Measurements from ENCODE around the gene RIPOR1.

RIPOR1 gene

DNA sequence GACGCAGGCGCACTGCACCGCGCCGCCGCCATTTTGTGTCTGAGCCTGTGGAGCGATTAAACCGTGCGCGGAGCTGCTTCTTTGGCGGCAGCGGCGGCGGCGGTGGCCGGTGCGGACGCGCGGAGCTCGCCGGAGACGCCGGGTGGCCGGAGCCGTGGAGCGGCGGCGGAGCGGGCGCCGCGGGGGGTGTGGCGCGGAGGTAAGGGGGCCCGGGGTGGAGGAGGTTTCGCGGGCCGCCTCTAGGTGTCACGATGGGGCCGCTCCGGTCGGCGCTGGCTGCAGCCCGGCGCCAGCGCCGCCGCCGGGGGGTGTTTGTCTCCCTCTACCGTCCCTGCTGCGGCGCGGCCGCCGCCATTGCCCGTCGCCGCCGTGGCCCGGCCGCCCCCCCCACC, 33.9 kb downstream of the RIPOR1 start, which contains the start of gene CTCF:
Gene CTCF, plus strand, starts transcription at position 1 of the 392 bp plus-strand sequence. CDS start 48,307 bp downstream, outside the sequence.
- DNase-seq (ENCODE audit: extremely low read depth, low read depth) = peak; percentile 68

DNA sequence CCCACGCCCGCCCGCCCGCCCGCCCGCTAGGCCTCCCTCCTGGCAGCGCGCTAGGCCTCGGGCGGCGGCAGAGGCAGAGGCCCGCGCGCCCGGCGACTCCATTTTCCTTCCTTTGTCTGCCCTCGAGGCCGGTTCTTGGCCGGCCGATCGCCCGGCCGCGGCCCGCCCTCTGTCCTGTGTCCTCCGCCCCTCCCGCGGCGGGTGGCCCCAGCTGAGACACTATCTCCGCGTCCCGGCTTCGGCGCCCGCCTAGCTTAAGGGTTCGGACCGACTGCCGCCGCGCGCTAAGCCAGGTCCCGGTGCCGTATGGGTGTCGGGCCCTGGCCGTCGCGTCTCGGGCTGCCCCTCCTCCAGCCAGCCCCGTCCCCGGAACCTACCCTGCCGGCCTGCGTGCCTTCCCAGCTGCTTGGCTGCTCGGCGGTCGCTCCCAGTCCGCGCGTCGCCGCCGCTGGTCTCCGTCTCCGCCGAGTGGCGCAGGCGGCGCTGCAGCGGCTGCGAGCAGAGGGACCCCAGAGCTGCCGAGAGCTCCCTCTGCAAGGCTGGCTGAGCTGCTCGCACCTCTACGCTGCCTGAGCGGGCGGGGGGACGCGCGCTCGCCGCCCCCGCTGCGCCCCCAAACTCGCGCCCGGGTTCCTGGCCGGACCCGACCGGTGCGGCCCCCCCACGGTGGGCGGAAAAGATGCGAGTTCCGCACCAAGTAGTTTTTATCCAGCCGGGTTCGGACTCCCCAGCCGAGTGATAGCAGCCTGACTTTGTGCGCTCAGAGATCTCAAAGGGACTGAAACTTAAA, 34.5 kb downstream of the RIPOR1 start:
- DNase-seq (ENCODE audit: extremely low read depth, low read depth) = no peak
- TF ChIP-seq, protein P1, sequence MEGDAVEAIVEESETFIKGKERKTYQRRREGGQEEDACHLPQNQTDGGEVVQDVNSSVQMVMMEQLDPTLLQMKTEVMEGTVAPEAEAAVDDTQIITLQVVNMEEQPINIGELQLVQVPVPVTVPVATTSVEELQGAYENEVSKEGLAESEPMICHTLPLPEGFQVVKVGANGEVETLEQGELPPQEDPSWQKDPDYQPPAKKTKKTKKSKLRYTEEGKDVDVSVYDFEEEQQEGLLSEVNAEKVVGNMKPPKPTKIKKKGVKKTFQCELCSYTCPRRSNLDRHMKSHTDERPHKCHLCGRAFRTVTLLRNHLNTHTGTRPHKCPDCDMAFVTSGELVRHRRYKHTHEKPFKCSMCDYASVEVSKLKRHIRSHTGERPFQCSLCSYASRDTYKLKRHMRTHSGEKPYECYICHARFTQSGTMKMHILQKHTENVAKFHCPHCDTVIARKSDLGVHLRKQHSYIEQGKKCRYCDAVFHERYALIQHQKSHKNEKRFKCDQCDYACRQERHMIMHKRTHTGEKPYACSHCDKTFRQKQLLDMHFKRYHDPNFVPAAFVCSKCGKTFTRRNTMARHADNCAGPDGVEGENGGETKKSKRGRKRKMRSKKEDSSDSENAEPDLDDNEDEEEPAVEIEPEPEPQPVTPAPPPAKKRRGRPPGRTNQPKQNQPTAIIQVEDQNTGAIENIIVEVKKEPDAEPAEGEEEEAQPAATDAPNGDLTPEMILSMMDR (IDR thresholded peaks at IDR 0.05; ENCODE audit: low read depth, low read length) = no peak; the same call in none of the 2 replicates

More for the DNA sequence above, 33.9 kb downstream of the RIPOR1 start, which contains the start of gene CTCF:
- TF ChIP-seq, protein P1 (IDR thresholded peaks at IDR 0.05; ENCODE audit: low read depth, low read length) = peak; percentile 31; the same call in 1 of the 2 replicates

DNA sequence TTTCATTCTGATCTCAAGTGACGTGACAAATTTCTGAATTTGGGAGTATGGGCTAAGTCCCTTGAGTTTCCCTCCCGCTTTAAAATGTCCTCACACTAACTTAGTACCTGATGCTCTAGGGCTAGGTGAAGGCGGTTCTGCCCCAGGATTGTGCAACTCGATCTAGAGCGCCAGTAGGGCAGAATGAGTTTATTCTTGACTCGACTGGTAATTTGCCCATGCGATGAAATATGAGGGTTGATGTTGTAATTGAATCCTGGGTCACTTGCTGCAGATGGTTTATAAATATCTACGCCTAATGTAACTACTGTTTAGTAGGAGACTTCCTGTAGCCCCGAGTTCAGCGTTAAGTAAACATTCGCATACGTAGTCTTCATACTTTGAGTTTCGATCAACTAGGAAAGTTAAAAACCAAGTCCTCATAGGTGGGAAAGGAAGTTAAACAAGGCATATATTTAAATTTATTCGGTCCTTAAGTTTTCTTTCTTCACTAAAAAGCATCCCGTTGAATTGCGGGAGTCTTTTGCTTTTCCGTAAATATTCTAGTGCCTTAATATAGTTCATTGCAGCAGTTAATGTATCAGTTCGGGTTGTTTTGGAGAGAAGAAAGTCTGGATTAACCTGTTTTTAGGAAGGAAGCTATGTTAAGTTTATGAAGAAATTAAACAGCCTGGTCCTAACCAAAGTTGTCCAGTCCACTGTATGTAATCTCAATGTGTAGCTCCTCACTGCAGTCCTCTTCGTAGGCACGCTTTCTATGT, 35.3 kb downstream of the RIPOR1 start:
- TF ChIP-seq, protein P1 (IDR thresholded peaks at IDR 0.05; ENCODE audit: low read depth, low read length) = no peak
- DNase-seq (ENCODE audit: extremely low read depth, low read depth) = peak; percentile 66

DNA sequence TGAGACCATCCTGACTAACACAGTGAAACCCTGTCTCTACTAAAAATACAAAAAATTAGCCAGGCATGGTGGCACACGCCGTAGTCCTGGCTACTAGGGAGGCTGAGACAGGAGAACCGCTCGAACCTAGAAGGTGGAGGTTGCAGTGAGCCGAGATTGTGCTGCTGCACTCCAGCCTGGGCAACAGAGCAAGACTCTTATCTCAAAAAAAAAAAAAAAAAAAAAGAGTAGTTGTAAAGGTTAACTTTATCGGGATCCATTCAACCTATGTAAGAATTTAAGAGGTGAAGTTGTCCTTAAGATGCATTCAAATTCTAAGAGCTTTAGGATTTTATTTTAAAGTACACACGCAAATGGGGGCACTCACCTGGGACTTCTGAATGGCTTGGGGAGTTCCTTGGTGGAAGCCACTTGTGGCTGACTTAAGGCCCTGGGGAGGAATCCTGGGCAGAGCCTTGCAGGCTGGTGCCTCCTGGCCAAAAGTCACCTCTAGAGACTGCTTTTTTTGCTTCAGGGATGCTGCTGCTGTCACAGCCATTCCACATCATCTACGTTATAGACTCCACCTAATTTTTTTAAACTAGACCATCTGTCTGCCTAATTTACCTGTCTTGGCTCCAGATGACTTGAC, 37.0 kb downstream of the RIPOR1 start:
- TF ChIP-seq, protein P1 (IDR thresholded peaks at IDR 0.05; ENCODE audit: low read depth, low read length) = no peak
- DNase-seq (ENCODE audit: extremely low read depth, low read depth) = no peak

DNA sequence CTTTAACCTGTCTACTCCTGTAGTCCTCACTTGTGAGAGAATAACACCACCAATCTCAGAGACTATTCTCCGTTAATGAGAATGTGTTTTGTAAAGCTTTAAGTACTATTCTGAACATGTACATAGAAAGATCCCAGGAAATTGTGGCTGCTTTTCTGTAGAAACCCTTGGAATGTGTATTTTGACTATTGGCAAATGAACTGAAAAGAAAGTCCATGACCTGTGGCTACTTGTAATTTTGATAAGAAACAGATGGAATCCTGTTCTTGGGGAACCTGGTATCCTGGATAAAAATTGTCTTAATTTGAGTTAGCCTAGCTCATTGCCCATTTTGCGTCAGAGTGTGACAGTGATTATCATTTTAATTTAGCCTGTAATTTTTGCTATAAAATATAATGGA, 42.8 kb downstream of the RIPOR1 start:
- DNase-seq (ENCODE audit: extremely low read depth, low read depth) = no peak
- TF ChIP-seq, protein P1 (IDR thresholded peaks at IDR 0.05; ENCODE audit: low read depth, low read length) = no peak

DNA sequence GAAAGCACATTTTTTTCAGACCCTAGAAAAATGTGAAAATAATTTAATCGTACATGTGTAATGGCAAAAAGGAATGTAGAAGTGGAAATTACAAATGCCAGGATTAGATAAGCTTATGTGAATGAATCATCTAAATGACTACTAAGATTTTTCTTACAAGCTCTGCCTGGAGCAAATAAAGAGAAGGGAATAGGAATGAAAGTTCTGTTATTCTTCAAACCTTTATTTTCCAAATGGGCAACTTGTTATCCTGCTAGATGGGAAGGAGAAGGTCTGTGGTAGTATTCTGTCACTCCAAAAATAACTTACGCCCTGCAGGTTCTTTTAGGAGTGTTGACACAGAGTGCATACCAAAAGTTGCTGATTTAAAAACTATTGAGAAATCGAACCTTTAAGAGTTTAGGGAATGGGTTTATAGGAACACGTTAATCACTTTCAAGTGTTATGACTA, 43.4 kb downstream of the RIPOR1 start:
- DNase-seq (ENCODE audit: extremely low read depth, low read depth) = peak; percentile 48
- TF ChIP-seq, protein P1 (IDR thresholded peaks at IDR 0.05; ENCODE audit: low read depth, low read length) = no peak

Measured in AG09319 (cell line).